Measurements from ENCODE around the gene OR10P1.
"Not testable (repeated sequence)": the region's sequence is repeated elsewhere in the genome, so short reads cannot be mapped to it uniquely, and the experiment has no call there.

OR10P1 gene, protein sequence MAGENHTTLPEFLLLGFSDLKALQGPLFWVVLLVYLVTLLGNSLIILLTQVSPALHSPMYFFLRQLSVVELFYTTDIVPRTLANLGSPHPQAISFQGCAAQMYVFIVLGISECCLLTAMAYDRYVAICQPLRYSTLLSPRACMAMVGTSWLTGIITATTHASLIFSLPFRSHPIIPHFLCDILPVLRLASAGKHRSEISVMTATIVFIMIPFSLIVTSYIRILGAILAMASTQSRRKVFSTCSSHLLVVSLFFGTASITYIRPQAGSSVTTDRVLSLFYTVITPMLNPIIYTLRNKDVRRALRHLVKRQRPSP

DNA sequence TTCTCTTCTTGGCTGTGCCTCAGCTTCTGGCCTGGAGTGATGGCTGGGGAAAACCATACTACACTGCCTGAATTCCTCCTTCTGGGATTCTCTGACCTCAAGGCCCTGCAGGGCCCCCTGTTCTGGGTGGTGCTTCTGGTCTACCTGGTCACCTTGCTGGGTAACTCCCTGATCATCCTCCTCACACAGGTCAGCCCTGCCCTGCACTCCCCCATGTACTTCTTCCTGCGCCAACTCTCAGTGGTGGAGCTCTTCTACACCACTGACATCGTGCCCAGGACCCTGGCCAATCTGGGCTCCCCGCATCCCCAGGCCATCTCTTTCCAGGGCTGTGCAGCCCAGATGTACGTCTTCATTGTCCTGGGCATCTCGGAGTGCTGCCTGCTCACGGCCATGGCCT, at the start of gene OR10P1:
TSS of gene OR10P1 (plus strand) at position 40 of the 400 bp plus-strand sequence. CDS start at position 40, 0 bp downstream.
- DNase-seq: no peak

DNA sequence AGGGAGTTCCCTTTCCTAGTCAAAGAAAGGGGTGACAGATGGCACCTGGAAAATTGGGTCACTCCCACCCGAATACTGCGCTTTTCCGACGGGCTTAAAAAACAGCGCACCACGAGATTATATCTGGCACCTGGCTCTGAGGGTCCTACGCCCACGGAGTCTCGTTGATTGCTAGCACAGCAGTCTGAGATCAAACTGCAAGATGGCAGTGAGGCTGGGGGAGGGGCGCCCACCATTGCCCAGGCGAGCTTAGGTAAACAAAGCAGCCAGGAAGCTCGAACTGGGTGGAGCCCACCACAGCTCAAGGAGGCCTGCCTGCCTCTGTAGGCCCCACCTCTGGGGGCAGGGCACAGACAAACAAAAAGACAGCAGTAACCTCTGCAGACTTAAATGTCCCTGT, 46.5 kb upstream of the OR10P1 start:
- not testable (repeated sequence) for DNase-seq

DNA sequence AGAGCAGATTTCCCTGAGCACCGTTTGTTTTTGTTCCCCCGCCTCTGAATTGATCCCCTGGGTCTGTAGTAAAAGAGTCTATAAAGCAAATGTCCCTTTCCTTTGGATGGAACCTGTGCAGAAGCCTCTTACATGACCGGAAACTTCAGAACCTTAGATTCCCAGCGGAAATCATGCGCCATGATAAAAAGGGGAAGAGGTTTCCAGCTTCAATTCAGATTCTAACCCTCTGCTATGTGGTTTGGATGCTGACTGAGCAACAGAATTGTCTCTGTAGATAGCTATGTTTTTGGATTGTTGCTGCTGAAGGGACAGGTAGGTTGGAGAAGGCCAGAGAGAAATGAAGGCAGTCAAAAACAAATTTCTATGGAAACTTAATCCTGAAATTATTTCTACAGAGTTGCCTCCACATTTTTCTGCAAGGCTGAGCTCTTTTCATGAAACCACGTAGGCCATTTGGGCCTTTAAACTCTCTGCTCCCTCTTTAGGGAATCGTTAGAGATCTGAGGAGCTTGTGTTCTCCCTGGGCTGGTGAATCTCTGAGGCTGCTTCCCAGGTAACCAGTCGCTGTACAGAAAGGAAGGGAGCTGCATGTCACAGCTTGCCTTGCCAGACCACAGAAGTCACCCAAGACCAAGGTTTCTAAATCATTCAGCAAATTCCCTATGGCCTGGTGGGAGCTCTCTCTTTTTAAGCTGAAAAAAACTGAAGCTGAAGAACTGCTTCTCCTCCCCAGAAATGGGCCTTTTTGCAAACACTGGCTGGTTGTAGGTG, 28.7 kb upstream of the OR10P1 start:
- no peak for DNase-seq

DNA sequence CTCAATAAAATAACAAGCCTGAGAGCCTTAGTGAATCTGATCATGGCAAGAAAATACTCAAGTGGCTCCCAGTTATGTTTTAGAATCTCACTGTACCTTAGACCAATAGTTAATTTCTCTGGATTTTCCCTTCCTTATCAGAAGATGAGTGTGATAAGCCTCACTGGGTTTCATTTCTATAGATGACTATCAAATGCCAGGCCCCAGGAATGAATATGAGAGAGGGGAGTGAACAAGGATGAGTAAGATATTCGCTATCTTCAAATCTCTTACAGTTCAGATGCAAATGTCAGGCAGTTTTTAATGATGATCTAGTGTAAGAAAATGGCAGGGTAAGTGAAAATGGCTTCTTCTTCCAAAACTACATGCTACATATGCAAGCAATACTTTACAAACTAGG, 26.1 kb upstream of the OR10P1 start:
- no peak for DNase-seq

DNA sequence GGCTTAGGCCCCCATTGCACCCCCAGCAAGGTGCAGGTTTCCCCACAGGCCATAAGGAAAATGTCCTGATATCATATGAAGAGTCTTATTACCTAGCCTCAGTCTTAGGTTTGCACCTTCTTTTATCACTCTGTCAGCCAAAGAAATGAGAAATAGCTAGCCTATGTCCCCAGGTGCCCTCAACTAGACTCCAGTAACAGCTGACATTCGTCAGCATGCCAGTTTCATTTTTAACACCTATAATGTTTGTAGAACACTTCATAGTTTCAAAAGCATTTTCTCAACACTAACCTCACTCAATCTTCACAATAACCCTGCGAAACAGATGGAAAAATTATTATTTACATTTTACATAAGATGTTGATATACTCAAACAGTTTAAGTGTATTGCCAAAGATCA, 24.0 kb upstream of the OR10P1 start:
- DNase-seq: no peak

DNA sequence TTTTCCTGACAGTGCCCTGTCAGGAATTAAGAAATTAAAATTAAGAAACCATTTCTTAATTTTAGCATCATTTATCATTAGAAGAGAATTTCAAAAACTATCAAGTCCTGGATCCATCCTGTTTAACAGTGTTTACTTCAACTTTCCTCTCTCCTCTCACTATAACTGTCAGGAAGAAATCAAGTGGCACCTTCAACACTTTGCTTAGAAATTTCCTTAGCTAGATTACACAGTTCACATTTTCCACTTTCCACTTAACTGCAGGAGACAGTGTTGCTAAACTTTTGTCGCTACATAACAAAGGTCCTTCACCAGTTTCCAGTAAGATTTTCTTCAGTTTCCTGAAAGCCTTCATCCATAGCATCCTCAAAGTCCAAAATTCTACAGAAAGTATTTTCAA, 21.9 kb upstream of the OR10P1 start:
- no peak for DNase-seq

DNA sequence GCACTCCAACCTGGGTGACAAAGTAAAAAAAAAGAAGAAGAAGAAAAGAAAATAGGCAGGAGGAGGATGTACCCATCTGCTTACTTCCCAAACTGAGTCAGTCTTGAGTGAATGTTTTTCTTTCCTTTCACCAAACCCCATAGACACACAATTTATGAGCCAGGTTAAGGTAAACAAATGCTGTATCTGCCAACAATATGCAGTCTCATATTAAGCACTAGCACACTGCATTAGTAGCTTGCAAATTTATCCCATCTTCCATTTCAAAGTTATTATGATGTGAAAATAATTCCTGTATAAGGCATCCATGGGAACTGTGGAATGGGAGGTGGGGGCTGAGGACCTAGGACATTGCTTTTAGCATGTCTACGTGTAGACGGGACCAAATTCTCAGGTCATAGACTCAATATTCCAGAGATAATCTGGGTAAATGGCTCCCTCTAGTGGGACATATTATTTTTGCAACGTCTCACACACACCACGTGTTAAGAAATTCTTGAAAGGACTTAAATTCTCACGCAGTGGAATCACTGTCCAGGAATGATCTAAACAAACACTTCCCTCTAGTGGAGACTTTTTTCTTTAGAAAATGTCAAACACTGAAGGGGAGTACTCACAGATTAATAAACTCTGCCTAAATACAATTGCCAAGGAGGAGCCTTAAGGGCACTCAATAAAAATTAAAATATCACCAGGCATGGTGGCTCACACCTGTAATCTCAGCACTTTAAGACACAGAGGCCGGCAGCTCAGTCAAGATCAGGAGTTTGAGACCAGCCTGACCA, 17.1 kb upstream of the OR10P1 start:
- DNase-seq: peak; percentile 32

DNA sequence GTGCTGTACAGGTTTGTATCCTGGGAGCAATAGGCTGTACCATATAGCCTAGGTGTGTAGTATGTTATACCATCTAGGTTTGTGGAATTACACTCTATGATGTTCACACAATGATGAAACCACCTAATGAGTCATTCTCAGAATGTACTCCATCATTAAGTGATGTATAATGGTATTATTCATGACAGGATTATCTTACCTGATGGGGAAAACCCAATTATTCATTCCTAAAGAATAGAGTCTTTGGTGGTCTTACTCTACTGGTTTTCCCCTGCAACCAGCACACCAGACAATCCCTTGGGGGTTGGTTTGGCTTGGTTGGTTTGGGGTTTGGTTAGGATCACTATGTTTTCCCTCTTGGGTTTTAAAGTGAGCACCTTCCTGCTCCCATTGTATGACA, 12.6 kb upstream of the OR10P1 start:
- DNase-seq: no peak

DNA sequence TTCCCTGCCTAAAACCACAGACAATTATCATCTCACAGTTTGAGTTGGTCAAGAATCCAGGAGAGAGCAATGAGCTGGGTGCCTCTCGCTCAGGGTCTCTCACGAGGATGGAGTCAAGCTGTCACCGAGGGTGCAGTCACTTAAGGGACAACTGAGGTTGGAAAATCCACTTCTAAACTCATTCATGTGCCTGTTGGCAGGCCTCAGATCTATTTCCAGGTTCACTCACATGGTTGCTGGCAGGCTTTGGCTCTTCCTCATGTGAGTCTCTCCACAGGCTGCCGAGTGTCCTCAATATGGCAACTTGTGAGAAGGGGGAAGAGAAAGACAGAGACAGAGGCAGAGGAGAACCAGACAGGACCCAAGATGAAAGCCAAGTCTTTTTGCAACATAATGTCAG, 10.5 kb upstream of the OR10P1 start:
- no peak for DNase-seq

DNA sequence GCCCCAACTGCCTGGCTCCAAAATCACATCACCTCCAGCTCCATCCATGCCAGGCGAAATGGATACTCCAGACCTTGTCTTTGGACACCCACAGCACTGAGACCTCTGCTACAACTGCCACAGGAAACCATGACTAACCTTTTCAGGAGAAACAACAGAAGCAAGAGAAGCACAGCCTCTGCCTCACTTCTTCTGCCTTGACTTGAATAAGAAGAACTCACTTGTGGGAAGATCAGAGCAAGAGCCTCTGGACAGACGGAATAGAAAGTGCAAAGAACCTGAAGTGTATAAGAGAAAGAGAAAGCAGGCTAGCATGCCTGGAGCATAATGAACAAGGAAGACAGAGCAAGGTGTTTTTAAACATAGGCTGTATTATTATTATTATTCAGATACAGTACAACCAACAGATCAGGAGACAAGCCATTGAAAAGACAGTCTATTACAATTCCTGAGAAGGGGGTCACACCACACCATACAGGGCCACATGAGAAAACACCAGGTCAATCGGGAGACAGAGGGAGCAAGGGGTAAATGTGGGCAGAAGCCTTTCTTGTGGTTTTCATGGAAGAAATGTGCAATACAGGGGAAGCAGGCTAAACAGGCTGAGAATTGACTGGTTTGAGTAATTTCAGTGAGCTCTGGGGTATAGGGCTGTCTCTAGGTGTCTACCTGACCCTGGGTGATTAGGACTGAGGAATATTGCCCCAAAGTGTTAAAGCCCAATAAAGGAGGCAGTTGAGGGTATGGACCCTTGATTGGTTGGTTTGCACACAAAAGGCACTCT, 7.4 kb upstream of the OR10P1 start:
- no peak for DNase-seq

DNA sequence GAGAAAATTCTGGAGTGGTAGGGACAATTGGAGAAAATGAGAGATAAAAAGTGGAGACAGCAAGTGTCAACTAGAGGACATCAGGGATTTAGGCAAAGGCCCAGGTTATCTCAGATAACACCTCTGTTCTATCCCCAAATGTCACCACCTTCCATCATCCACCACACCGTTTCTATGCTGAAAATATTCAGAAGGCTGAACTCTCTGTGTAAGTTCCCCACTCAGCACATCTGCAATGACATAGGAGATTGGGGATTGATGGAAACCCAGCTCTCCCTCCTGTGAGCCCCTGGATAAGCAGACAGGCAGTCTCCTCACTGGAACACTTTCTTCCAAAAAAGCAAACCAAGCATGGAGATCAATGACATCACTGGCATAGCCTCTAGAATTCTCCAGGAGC, 5.6 kb upstream of the OR10P1 start:
- DNase-seq: no peak

DNA sequence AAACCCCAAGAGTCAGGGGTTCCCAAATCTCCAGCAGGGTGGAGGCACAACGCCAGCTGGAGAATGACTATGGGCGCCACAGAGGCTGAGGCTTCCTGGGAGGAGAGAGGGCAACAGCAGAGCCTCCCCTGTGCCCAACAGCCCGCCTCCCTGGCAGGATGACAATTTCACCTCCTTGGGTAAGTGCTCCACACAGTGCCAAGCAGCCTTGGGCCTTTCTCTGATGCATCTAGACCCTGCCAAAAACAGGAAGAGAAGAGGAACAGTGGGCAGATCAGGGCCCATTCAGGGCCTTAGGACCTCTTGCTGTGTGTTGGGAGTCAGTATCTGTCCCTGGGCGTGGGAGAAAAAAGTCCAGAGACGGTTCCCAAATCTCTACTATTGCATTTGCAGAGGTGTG, 5.0 kb upstream of the OR10P1 start:
- DNase-seq: no peak

DNA sequence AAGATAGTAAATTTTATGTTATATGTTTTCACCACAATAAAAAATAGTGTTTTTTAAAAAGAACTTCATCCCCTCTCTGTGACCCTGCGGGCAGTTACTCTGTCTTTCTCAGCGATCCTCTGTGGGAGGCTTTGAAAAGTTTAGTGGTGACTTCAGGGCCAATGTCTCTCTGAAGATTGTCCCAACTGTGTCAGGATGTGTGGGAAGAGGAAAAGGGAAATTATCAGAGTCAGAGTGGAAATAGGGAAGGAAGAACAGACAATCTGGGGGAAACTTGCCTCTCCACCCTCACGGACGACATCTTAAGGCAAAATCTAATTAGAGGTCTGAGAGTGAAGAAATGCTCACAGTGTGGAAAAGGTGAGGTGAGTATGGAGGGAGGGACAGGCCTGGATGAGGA, 3.5 kb upstream of the OR10P1 start:
- DNase-seq: no peak

DNA sequence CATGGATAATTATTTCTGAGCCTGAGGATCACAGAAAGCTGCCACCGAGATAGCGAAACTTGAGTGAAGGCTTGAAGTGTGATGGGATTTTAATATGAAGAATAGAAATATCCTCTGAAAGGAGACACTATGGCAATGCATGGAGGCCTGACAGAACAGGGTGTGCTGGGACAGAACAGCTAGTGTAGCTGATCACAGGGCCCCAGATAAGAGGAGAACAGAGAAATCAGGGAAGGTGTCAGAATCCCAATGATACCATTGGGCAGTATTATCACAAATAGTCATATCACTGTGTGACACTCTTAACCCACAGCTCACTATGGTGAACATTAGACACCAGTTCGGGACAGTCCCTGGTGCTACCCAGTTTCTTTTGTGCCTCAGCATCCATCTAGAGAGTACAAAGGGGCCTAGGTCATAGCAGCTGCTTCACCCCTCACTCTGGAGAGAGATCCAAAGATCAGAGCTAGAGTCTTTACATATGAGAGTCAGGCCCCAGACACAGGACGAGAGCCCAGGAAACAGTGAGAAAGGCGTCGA, 506 bp upstream of the OR10P1 start:
- no peak for DNase-seq

DNA sequence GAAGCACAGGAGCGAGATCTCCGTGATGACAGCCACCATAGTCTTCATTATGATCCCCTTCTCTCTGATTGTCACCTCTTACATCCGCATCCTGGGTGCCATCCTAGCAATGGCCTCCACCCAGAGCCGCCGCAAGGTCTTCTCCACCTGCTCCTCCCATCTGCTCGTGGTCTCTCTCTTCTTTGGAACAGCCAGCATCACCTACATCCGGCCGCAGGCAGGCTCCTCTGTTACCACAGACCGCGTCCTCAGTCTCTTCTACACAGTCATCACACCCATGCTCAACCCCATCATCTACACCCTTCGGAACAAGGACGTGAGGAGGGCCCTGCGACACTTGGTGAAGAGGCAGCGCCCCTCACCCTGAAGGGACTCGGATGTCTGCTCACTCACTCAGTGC, 775 bp downstream of the OR10P1 start:
- DNase-seq: no peak

DNA sequence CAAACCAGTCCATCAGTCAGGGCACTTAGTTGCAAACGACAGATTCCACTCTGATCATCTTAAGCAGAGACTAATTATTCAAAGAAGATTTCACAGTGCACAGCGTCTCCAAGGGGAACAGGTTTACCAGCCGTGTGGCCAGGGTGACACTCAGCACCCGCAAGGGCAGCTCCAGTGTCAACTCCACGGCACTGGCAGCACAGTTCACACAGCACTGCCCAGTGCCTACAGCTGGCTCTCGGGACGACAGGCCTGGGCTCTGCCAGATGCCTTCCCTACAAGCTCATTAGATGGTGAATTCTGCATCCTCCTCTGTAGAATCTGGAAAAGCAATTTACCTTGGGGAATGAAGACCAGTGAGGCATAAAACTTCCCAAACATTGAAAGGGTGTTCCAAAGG, 4.9 kb downstream of the OR10P1 start:
- DNase-seq: no peak

DNA sequence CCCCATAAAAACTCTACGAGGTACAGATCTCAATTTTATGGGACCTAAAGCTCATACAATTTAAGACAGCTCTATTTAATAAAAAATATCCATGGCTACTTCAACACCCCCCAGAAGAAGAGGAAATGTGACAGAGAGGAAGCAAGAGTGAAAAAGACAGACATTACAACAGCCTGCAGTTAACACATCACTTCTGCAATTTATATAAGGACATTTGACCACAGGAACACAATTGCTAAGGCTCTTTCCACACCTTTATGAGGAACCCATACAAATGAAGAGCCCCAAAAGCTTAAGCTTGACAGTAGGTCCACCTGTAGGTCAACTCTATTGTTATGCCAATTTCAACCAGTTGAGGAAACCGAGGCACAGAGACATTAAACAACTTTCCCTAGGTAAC, 5.6 kb downstream of the OR10P1 start:
- no peak for DNase-seq

DNA sequence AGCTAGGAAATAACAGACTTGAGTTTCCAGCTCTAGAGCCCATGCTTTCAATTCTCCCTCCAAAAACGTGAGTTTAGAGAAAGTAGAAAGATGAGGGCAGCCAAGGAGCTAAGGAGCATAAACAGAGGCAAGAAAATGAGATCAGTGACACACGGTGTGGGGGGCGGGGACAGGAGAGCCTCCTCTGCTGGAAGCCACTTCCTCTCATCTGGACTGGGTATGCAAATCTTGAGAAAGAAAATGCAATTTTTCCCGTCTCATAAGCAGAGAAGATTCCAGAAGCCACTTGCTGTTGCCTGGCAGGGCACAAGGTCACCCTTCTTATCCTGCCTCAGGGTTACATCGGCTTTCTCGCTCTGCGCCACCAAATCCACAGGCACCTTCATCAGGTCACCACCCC, 6.0 kb downstream of the OR10P1 start:
- DNase-seq: no peak

DNA sequence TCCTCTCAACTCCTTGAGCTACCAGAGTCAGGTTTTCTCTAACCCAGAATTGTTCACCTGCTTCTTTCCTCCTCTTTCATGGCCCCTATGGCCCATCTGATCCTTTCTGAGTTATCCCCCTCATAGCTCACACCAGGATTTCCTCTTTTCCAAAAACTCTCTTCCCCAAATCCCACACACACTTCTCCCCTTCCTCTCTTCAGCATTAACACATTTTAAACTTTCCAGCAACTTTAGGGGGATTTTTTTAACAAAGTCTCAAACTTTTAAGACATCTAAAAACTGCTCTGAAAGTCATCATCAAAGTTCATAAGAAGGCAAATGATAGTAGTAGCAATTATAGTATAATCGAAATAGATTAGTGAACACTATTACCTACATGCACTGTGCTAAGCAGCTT, 7.9 kb downstream of the OR10P1 start:
- DNase-seq: no peak

DNA sequence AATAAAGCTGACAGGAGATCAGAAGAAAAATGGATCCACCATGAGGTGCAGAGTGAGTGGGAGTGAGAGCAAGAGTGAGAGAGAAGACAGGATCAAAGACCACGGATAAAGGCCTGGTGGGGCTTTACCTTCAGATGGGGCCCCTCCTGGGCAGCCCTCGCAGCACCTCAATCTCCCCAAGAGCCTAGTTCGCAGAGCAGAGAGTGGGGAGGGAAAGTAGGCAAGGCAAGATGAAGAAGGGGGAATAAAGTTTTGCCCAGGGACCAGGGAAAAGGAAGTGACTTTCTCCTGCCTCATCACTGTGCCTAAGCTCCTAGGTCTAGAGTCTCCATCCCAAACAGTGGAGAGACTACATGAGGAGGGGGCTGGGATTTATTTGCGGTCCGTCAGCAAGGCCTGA, 10.3 kb downstream of the OR10P1 start:
- DNase-seq: no peak

DNA sequence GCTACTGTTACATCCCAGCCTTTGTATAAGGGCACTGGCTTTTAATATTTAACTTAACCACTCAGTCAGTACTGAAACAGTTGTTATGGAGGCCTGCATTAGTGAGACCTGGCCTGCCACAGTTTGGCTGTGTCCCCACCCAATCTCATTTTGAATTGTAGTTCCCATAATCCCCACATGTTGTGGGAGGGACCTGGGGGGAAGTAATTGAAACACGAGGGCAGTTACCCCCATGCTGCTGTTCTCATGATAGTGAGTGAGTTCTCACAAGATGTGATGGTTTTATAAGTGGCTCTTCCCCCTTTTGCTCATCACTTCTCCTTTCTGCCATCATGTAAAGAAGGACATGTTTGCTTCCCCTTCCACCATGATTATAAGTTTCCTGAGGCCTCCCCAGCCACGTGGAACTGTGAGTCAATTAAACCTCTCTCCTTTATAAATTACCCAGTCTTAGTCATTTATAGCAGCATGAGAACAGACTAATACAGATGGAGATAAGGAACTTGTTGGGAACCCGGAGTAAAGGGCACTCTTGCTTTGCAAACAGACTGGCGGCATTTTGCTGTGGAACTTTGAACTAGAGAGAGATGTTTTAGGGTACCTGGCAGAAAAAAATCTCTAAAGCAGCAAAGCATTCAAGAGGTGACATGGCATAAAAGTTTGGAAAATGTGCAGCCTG, 14.1 kb downstream of the OR10P1 start:
- not testable (repeated sequence) for DNase-seq

DNA sequence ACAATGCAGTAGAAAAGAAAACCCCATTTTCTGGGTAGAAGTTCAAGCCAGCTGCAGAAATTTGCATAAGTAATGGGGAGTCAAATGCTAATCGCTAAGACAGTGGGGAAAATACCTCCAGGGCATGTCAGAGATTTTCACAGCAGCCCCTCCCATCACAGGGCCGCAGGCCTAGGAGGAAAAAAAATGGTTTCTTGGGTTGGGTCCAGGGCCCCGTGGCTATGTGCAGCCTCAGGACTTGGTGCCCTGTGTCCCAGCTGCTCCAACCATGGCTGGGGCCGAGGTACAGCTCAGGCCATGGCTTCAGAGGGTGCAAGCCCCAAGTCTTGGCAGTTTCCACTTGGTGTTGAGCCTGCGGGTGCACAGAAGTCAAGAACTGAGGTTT, 14.6 kb downstream of the OR10P1 start:
- DNase-seq: no peak
